Measurements from ENCODE around the gene MYG1.

DNA sequence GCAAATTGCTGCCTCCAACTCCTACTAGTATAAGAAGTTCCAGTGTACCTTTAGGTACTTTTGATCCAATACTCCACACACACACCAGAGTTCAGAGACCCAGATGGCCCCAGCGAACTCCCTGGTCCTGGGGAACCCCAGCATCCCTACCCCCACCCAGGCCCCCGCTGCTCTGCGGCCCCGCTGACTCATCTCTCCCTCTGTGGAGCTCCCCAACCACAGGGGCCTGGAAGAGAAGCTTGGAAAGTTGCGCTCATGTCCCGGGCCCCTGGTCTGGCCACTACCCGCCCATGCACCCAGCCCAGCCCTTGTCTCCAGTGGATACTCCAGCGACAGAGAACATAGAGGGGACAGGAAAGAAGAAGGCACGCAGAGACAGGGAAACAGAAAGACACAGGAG is 40.9 kb downstream of the MYG1 start:
- TF ChIP-seq EZH2 (IDR thresholded peaks at IDR 0.05; ENCODE audit: low read length, unreplicated experiment) = no peak
- TF ChIP-seq, protein P1, sequence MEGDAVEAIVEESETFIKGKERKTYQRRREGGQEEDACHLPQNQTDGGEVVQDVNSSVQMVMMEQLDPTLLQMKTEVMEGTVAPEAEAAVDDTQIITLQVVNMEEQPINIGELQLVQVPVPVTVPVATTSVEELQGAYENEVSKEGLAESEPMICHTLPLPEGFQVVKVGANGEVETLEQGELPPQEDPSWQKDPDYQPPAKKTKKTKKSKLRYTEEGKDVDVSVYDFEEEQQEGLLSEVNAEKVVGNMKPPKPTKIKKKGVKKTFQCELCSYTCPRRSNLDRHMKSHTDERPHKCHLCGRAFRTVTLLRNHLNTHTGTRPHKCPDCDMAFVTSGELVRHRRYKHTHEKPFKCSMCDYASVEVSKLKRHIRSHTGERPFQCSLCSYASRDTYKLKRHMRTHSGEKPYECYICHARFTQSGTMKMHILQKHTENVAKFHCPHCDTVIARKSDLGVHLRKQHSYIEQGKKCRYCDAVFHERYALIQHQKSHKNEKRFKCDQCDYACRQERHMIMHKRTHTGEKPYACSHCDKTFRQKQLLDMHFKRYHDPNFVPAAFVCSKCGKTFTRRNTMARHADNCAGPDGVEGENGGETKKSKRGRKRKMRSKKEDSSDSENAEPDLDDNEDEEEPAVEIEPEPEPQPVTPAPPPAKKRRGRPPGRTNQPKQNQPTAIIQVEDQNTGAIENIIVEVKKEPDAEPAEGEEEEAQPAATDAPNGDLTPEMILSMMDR (conservative IDR thresholded peaks at IDR 0.05; ENCODE audit: low read depth, low read length) = no peak

All from PC-3 (cell line).